ENCODE measurements around the gene WBP2.

WBP2 gene

DNA sequence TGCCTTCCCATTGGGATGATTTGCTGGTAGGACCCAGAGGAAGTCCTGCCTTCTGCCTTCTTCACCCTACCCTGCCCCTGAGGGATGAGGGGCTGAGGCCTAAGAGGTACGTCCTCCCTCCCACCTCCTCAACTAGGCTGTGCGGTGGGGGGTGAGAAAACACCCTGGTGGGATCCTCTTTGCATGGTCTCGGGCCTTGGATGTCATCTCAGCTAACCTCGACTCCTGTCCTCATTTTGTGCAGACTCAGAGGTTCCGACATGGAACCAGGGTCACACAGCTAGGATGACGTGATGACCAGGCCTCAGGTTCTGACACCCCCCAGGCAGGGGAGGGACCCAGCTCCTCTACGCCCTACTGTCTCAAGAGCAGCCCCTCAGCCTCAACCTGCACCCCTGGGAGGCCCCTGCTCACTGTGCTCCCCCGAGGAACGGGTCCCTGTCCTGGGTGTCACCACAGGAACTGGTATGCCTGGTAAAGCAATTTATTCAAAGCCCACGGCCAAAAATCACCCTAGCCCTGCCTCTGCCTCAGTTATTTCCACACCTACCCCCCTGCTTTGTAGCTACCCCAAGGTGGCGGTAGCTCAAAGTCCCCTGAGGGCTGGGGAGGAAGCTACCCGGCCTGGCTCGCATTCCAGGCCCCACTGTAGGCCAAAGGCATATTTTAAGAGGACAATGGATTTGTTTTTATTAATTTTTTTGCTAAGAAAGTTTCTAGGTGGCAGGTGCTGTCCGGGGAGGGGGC, 28.4 kb downstream of the WBP2 start:
- no peak for DNase-seq

DNA sequence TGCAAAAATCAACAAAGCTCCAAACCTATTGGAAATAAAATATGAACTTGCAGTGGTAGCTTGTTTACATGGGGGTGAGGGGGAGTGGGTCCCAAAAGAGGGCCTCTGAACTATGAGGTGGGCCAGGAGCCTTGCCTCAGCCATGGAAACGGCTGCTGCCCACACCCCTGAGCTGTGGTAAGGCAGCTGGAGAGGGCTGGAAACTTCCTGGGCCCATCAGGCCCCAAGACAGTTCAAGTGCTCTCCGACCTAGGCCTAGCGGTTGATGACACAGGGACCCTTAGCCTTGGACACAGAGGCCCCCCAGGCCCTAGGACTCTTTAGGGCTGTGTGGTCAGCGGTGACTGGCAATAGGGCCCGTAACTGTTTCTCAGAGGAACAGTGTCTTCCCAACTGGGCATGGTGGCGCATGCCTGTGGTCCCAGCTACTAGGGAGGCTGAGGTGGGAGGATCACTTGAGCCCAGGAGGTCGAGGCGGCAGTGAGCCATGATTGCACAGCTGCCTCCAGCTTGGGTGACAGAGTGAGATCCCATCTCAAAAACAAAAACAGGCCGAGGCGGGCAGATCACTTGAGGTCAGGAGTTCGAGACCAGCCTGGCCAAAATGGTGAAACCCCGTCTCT, 29.3 kb downstream of the WBP2 start:
- DNase-seq: no peak

DNA sequence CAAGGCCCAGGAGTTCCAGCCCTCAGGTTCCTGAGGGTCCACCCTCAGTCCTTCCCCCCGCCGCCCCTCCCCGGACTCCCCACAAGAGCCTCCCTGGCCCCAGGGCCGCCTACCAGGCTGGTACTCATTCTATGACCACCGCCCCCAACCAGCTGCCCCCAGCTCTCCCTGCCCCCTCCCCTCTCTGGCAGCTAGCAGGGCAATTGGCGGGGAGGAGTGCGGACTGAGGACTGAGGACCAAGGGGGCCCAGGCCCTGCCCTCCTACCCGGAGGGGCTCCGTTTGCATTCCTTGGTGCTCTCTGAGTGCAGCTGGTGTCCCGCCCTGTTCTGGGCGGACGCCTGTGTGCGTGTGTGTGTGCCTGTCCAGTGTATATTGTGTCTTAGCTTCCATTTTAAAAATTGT, 30.0 kb downstream of the WBP2 start:
- no peak for DNase-seq

DNA sequence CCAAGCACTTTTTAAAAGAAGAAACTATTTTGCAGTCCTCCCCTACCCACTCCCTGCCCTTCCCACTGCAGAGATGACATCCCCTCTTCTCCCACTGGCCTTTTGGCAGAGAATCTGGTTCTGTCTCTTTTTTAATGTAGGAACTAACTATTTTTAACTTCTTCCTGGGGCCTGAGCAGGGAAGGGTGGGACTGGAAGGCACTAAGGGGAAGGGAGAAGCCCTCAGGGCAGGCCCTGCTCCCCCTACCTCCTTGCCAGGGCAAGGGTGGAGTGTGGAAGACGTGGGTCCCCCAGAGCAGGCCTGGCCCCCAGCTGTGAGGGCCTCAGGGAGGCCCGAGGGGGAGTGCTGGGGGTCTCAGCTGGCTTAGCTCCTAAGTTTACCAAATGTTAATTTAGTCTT, 30.5 kb downstream of the WBP2 start:
- no peak for DNase-seq

DNA sequence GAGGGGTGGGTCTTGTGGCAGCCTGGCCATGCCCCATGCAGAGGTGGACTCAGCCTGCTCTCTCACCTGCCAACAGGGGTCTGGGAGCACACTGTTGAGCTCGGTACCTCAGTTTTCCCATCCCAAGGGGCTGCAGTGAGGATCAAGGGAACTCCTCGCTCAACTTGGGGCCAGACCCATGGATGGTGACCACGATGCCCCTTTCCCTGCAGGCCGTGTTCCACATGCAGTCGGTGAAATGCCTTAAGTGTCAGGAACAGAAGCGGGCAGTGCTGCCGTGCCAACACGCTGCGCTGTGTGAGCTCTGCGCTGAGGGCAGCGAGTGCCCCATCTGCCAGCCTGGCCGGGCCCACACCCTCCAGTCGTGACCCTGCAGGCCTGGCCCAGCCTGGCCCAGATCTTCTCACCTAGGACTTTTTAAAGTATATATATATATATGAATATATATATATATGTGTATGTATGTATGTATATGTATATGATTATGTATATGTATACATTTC, 31.0 kb downstream of the WBP2 start:
- no peak for DNase-seq

DNA sequence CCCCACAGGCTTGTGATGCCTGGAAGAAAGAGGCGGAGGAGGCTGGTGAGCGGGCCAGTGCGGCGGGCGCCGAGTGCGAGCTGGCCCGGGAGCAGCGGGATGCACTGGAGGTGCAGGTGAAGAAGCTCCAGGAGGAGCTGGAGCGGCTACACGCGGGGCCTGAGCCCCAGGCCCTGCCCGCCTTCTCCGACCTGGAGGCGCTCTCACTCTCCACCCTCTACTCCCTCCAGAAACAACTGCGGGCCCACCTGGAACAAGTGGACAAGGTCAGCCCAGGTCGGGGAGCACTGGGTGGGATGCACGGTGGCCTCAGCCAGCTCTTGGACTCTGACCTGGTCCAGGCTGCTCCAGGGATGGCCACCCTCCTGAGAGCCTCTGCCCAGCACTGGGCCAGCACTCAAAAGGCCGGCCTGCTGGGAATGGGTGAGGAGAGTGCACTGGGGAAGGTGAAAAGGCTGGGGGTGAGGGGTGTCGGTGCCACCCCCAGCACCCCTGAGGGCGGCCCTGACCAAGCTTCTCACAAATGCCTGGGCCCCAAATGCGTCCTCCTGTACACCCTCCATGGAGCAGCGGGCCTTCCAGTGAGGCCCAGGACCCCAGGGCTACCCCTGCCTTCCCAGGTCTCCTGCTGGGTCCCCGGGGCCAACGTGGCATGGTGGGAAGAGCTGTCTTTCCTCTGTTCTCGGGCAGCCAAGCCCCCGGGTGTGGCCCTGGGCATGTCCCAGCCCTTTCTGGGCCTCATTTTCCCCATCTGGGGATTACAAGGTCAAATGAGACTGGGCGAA, 31.7 kb downstream of the WBP2 start:
- DNase-seq: no peak

DNA sequence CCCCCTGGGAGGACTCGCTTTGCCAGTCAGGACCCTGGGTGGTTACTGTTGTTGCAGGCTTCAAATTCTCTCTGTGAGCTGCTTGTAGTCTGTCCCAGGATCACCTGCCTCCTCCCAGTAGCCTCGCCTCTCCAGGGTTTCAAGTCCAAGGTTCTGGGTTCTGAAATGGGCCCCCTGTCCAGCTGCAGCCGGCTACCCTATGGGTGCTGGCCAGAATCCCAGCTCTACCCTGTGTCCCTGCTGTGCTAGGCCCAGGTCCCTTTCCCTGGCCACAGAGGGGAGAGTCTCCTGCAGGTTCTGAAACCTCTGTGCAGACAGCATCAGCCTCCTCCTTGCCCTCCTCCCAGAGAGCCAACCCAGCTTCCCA, 32.4 kb downstream of the WBP2 start:
- no peak for DNase-seq

DNA sequence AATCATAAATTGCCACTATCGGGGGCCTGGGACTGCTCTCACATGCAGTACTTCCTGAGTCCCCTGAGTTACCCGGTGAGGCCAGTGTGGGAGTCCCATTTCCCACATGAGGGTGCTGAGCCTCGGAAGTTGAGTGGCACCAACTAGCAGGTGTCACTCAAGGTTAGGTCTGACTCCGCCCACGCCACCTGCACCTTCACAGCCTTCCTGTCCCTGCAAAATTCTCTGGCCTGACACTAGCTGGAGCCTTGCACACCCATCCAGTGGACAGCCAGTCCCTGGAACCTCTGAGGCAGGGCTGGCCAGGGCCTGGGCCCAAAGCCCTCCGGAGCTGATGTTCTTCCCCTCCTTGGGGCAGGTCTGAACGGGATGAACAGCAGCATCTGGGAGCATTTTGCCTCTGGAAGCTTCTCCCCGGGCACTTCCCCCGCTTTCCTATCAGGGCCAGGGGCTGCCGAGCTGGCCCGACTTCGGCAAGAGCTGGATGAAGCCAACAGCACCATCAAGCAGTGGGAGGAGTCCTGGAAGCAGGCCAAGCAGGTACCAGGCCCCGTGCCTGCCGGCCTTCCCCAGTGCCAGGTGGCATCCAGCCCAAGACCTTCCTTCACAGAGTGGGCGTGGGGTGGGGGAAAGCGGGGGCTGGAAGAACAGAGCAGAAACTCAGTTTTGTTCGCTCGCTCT, 32.9 kb downstream of the WBP2 start:
- DNase-seq: peak; percentile 27

DNA sequence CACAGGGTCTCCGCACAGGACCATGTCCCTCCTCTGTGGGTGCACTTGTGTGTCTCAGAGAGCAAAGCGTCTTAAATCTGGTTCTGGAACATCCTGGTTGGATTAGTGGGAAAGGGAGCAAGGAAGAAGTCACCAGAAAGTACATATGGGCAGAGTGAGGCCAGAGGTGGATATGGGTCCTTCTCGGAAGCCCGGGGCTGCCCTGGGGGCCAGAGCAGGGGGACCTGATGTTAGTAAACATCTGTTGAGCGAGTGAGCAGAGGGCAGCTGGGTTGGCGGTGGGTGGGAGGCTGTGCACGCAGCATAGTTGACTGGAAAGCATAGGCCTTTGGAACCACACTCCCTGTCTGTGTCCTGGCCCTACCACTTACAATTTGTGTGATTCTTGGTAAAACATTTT, 33.6 kb downstream of the WBP2 start:
- no peak for DNase-seq

DNA sequence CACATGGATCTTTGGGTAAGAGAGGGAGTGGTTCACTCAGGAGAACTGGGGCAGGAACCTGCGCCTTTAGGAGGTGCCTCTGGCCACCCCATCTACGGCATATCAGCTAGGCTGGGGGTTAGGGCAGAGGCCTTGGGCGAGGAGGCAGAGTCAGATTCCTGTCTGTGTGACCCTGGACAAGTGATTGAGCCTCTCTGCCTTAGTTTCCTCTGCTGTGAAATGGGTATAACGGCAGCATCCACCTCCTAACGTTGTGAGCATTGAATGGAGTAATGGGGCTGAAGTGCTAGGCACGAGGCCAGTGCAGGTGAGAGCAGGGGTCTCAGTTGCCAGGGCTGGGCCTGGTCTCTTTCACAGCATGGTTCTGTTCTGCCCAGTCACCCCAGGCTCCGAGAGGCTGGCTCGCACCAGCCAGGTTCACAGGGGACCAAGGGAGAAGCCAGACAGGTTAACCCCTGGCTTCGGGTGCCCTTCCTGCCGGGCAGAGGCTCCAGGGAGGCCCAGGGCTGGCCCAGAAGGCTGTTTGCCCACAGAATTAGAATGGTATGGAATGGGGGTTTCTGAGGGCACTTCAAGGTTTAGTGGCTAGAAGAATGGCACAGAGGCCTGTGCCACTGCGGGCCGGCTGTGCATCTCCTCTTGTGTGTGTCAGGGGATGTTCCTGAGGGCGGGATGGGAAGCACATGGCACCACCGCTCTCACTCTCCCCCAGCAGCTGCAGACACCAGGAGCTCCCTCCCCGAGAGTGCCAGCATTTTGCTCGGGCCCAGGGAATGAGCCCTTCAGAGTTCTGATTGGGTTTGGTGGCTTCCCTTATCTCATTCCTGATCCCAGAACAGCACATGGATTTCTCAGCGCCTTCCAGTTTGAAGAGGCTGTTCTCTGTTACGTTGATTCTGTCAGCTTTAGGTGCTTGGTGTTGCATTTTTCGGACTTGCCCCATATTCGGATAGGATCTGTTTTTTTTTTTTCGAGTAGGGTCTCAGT, 34.7 kb downstream of the WBP2 start:
- no peak for DNase-seq

DNA sequence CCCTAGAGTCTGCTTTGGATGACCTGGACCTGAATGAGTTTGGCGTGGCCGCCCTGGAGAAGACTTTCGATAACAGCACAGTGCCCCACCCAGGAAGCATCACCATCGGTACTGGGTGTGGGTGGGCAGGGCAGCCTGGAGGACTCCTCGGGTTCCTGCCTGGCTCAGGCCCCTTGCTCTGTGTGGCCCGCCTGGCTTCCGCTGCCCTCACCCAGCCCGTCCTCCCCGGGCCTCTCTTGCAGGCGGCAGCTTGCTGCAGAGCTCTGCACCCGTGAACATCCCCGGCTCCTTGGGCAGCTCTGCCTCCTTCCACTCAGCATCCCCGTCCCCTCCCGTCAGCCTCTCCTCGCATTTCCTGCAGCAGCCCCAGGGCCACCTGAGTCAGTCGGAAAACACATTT, 35.5 kb downstream of the WBP2 start:
- DNase-seq: no peak

DNA sequence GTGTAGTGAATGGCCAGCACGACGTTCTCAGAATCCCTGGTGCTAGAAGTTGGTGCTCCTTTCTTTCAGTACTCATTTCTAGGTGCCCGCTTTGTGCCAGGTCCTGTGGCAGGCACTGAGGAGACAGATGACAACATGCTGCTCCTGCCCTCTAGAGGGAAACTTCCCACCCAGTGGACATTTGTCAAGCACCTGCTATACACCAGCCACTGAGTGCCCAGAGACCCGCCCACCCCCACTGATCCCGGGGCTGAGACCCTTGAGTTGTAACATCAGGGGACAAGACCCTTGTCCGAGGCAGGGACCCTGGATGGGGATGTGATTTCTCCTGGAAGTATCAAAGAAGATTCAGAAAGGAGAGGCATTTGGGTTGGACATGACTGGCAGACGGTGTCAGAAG, 36.0 kb downstream of the WBP2 start:
- DNase-seq: no peak

DNA sequence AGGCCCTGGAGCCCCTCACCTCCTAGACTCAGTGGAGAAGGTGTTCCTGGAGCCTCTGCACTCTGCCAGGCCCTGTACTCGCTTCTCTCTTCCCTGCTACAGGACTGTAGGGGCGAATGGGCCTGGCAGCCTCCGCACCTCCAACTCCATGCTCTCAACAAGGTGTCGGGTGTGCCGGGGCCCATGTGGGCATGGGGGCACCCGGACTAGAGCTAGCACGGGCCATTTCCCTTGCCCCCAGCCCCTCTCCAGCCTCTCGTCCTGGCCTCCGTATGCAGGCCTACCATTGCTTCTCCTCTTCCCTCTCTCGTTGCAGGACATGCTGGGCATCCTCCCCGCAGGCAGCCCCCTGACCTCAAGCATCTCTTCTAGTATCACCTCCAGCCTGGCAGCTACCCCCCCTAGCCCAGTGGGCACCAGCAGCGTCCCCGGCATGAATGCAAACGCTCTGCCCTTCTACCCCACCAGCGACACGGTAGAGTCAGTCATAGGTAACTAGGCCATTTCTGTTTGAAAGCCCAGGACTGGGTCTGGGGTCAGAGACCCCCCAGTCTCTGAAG, 36.7 kb downstream of the WBP2 start:
- DNase-seq: no peak

DNA sequence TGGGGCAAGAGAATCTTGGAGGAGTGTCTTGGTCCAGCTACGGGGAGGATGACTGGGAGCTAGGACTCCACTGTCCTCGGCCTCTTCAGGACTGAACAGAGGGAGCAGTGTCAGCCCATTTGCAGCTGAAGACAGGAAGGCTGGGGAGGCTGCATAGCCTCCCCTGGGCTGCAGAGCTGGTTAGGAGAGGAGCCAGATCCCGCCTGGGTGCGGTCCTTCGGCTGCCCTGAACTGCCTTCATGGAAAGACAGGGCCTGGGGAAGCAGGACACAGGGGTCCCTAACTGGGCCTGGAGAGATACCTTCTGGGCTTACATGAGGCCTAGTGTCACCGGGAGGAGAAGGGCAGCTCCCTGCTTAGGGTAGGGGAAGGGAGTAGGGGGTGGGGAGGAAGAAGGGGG, 37.6 kb downstream of the WBP2 start:
- DNase-seq: no peak

DNA sequence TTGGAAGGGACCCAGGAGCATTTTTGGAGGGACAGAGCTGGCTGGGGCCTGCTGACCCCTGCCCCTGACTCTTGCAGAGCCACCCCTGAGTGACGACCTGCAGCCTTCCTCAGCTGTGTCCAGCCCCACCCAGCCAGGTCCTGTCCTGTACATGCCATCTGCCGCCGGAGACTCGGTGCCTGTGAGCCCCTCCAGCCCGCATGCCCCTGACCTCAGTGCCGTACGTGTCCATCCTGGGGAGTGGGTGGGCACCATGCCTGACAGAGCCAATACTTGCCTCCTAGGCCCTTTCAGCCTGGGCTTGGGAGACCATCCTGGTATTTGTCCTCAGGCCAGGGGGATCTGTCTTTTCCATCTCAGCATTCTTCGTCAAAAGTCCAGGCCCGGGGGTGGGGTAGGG, 38.4 kb downstream of the WBP2 start:
- no peak for DNase-seq

DNA sequence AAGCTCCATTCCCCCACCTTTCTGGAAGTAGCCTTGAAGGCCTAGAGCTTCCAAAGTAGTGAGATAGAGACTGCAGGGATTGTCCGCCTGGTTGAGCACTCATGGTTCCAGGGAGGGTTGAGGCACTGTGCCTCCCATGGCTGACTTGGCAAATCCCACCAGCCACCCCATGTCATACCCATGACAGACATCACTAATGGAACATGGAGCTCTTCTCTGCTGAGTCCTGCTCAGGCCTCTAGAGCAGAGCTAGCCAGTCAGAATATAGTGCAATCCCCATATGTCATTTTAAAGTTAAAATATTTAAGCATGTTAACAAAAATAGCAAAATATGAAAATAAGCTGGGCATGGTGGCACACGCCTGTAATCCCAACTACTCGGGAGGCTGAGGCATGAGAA, 39.7 kb downstream of the WBP2 start:
- no peak for DNase-seq

DNA sequence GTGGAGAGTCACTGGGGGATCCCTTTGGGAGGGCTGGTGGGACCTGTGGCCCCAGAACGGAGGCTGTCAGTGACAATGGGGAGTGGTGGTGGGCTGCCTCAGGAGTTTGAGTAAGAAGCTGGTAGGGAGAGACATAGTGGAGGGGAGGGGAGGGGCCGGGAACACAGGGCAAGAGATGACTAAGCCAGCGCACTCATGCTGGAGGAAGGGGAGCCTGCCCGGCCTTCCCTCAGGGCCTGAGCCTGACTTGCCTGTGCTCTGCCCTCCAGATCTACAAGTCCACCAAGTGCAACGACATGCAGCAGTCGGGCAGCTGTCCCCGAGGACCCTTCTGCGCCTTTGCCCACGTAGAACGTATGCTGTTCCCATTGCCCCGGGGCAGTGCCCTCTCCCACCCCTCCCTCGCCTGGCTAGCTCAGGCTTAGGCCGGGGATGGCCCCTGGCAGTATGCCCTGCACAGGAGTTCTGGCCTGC, 40.2 kb downstream of the WBP2 start:
- no peak for DNase-seq

DNA sequence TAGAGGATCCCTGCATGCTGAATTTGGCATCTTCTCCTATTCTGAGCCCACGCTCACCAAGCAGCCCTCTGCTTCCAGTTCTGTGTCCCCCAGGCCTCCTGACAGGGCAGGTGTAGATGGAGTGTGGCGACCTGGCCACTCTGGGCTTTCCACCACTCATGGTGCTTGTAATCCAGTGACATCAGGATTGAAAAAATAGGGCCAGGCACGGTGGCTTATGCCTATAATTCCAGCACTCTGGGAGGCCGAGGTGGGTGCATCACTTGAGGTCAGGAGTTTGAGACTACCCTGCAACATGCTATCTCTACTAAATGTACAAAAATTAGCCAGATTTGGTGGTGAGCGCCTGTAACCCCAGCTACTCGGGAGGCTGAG, 41.1 kb downstream of the WBP2 start:
- DNase-seq: no peak

DNA sequence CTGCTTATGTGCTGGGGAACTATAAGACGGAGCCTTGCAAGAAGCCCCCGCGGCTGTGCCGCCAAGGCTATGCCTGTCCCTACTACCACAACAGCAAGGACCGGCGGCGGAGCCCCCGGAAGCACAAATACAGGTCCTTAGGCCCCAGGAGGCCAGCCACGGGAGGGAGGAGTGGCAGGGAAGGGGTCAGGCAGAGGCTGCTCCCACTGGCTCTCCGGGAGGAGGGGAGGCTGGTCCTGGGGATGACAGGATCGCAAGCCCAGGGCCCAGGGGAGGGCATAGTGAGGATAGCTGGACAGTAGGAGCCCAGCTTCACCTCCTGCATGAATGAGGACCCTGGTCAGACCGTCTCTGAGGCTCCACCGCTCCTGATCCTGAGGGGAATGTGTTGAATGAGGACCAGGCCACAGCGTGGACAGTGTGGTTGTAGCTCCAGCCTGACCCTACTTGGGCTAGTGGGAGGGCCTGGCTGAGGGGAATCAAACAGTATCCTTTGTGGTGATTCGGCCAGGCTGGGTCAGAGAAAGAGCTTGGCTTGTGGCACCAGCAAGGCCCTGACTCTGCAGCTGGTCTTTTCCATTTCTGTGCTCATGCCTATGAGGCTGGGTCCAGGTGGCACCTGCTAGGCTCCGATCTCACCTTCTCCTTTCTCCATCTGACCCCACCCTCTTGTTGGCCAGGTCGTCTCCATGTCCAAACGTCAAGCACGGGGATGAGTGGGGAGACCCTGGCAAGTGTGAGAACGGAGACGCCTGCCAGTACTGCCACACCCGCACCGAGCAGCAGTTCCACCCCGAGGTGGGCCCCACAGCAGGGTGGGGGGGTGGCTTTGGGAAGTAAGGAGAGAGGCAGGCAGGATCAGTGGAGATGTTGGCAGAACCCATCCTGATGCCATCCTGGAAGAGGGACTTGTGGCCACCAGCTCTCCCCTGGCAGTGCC, 41.8 kb downstream of the WBP2 start:
- DNase-seq: peak; percentile 9

All from CD4-positive, alpha-beta T cell treated with Interleukin-15 for 1 hour (primary cell).